Panc1 (cell line): Measurements from ENCODE around the gene ATPAF2. TPM values are rescaled to one million over a fixed set of nuclear protein-coding genes. Genes with fewer than 3 reads are reported as not detected.

ENCODE experiments used
- ATAC-seq: fragments of 200-7000 bp; cut with Tn5 transposase; 2 replicates; pipeline ENCODE4 v1.9.1; 2020; ENCODE audit warnings: mild to moderate bottlenecking, moderate library complexity
- BruUV-seq: library from RNA; stranded (reverse); fragments of 400-500 nt; replicated peaks from 2 replicates; lab custom pipeline; 2021; lab: Mats Ljungman, UMichigan
- CTCF ChIA-PET: fragments of 300-600 bp; sonication (Branson Sonifier 250); formaldehyde crosslinking; loops from one replicate; lab custom pipeline; 2022; ENCODE audit warnings: antibody characterized with exemption; lab: Charles Lee
- POLR2A ChIA-PET: fragments of 300-600 bp; sonication (Branson Sonifier 250); formaldehyde crosslinking; loops from one replicate; lab custom pipeline; 2022; ENCODE audit warnings: antibody characterized with exemption; lab: Charles Lee
- DNase-seq: peaks from one replicate; pipeline ENCODE4 v3.0.0-alpha.2; 2010; ENCODE audit warnings: low read depth, low spot score
- H3K27ac ChIP-seq: 2 replicates; pipeline ENCODE4 v1.5.1; 2011; ENCODE audit warnings: mild to moderate bottlenecking, low read length, inconsistent platforms
- H3K27me3 ChIP-seq: fragments of 200-500 bp; sonication (Bioruptor generic); 2 replicates; pipeline ENCODE4 v1.6.0; 2014; ENCODE audit warnings: low read length, inconsistent platforms; ENCODE audit not compliant: control insufficient read depth, insufficient read depth
- H3K36me3 ChIP-seq: fragments of 200-500 bp; sonication (Bioruptor generic); 2 replicates; pipeline ENCODE4 v1.5.1; 2014; ENCODE audit warnings: inconsistent platforms, mild to moderate bottlenecking, low read length, moderate library complexity; ENCODE audit not compliant: control insufficient read depth, insufficient read depth
- H3K4me1 ChIP-seq: 2 replicates; pipeline ENCODE4 v1.5.1; 2011; ENCODE audit warnings: inconsistent platforms, mild to moderate bottlenecking, low read length, moderate library complexity; ENCODE audit not compliant: control insufficient read depth, insufficient read depth
- H3K4me3 ChIP-seq, 2 experiments: 2 replicates each; pipeline ENCODE4 v1.5.1; 2011 to 2012; ENCODE audit warnings: low read depth in 2 of 2, low read length in 2 of 2, mild to moderate bottlenecking in 2 of 2, inconsistent platforms in 1 of 2, moderate library complexity in 1 of 2
- H3K9me3 ChIP-seq: fragments of 200-500 bp; sonication (Bioruptor generic); 2 replicates; pipeline ENCODE4 v1.5.1; 2014; ENCODE audit warnings: low read depth, mild to moderate bottlenecking, inconsistent platforms, low read length, moderate library complexity; ENCODE audit not compliant: control insufficient read depth, insufficient read depth
- POLR2AphosphoS5 ChIP-seq: IDR thresholded peaks from 2 replicates; pipeline ENCODE4 v1.6.1; 2012; ENCODE audit warnings: mild to moderate bottlenecking, low read depth, low read length, moderate library complexity
- SIN3A ChIP-seq: IDR thresholded peaks from 2 replicates; pipeline ENCODE4 v1.6.1; 2012; ENCODE audit warnings: low read depth, mild to moderate bottlenecking, low read length, moderate library complexity, borderline replicate concordance; ENCODE audit not compliant: insufficient read depth
- TCF7L2 ChIP-seq: IDR thresholded peaks from 2 replicates; pipeline ENCODE4 v1.6.1; 2011; ENCODE audit warnings: mild to moderate bottlenecking, low read depth, low read length, inconsistent platforms
- in situ Hi-C: cut with HindIII; loops from 2 replicates; pipeline ENCODE4 v1.10.0; 2016; ENCODE audit warnings: low sequenced_read_pairs, low pct_unique_long_range_greater_than_20kb
- intact Hi-C: fragments of 100-400 bp; cut with micrococcal nuclease; formaldehyde crosslinking; loops from one replicate; pipeline ENCODE4 v1.10.0; 2022; ENCODE audit not compliant: unreplicated experiment
- total RNA-seq: library from RNA; stranded (reverse); gene quantifications from one replicate; pipeline ENCODE4 v1.2.1, GENCODE V29; 2021; ENCODE audit not compliant: unreplicated experiment
- TF ChIP-seq, protein P1 (sequence below): fragments of 450-650 bp; IDR thresholded peaks from 2 replicates; pipeline ENCODE4 v1.5.1; 2017; ENCODE audit warnings: mild to moderate bottlenecking
- TF ChIP-seq, protein P2 (sequence below), 2 experiments: IDR thresholded peaks; 2 replicates each; pipeline ENCODE4 v1.6.1; 2011 to 2012; ENCODE audit warnings: low read depth in 2 of 2, control low read depth in 1 of 2, low read length in 1 of 2, mild to moderate bottlenecking in 1 of 2, moderate library complexity in 1 of 2; ENCODE audit not compliant: insufficient read depth in 1 of 2

Gene ATPAF2
- total RNA-seq, 1 experiment from 2014 or later = 22.3 TPM

DNA sequence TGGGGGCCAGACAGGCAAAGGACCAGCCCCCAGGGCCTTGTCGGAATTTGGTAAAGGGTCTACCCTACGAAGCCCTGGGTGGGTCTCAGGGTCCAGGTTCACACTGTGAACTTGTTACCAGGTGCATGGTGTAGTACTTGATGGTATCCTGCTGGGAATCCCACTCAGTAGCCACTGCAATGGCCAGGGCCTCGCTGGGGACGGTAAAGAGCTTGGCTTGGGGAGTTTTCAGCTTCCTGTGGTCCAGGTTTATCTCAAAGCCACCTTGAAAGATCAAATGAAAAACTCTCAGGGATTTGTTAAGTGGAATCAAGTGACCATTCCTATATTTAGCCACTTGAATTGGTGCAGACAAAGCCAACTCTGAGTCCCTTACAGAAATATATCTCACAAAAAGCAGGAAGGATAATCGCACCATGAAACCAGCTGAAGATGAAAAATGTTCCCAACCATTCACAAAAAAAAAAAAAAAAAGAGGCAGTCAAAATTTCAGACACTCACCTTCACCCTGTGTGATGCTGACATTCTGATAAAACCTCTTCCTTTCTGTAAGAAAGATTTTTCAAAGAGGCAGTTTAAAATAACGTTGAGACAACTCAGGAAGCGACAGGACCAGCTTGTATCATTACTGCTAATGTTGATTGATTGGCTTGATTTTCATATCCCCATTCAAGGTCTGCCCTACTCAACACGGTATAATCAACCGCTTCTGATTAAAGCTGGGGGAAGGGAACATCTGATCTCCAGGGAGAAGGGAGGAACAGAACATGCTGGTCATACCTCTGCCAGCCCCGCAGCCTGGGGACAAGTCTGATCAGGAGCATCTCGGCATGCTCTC is 10.6 kb downstream of the ATPAF2 start:
- ChIA-PET CTCF (no interaction called here), POLR2A (no interaction called here)
- no TSS peak for BruUV-seq
- intact Hi-C loops (no loop called here), in situ Hi-C loops (no loop called here)
- no peaks in the 10 kb centered on the region for H3K9me3 ChIP-seq
- ATAC-seq (no peak), DNase-seq (no peak)
- no peaks in the 10 kb centered on the region for H3K4me1 ChIP-seq
- H3K27me3 ChIP-seq = no peaks in the 10 kb centered on the region
- TF ChIP-seq SIN3A (no peak), POLR2AphosphoS5 (no peak), TCF7L2 (no peak)
- TF ChIP-seq, protein P1, sequence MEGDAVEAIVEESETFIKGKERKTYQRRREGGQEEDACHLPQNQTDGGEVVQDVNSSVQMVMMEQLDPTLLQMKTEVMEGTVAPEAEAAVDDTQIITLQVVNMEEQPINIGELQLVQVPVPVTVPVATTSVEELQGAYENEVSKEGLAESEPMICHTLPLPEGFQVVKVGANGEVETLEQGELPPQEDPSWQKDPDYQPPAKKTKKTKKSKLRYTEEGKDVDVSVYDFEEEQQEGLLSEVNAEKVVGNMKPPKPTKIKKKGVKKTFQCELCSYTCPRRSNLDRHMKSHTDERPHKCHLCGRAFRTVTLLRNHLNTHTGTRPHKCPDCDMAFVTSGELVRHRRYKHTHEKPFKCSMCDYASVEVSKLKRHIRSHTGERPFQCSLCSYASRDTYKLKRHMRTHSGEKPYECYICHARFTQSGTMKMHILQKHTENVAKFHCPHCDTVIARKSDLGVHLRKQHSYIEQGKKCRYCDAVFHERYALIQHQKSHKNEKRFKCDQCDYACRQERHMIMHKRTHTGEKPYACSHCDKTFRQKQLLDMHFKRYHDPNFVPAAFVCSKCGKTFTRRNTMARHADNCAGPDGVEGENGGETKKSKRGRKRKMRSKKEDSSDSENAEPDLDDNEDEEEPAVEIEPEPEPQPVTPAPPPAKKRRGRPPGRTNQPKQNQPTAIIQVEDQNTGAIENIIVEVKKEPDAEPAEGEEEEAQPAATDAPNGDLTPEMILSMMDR = no peak
- TF ChIP-seq, protein P2, sequence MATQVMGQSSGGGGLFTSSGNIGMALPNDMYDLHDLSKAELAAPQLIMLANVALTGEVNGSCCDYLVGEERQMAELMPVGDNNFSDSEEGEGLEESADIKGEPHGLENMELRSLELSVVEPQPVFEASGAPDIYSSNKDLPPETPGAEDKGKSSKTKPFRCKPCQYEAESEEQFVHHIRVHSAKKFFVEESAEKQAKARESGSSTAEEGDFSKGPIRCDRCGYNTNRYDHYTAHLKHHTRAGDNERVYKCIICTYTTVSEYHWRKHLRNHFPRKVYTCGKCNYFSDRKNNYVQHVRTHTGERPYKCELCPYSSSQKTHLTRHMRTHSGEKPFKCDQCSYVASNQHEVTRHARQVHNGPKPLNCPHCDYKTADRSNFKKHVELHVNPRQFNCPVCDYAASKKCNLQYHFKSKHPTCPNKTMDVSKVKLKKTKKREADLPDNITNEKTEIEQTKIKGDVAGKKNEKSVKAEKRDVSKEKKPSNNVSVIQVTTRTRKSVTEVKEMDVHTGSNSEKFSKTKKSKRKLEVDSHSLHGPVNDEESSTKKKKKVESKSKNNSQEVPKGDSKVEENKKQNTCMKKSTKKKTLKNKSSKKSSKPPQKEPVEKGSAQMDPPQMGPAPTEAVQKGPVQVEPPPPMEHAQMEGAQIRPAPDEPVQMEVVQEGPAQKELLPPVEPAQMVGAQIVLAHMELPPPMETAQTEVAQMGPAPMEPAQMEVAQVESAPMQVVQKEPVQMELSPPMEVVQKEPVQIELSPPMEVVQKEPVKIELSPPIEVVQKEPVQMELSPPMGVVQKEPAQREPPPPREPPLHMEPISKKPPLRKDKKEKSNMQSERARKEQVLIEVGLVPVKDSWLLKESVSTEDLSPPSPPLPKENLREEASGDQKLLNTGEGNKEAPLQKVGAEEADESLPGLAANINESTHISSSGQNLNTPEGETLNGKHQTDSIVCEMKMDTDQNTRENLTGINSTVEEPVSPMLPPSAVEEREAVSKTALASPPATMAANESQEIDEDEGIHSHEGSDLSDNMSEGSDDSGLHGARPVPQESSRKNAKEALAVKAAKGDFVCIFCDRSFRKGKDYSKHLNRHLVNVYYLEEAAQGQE (IDR thresholded peaks at IDR 0.05; ENCODE audit: insufficient read depth in 1 of 2, low read depth in 2 of 2, low read length in 1 of 2) = no peak
- H3K36me3 ChIP-seq = no peaks in the 10 kb centered on the region; the same call in 1 of the 2 replicates
- no peak overlapping the region for H3K27ac ChIP-seq
- H3K4me3 ChIP-seq = no peak overlapping the region

DNA sequence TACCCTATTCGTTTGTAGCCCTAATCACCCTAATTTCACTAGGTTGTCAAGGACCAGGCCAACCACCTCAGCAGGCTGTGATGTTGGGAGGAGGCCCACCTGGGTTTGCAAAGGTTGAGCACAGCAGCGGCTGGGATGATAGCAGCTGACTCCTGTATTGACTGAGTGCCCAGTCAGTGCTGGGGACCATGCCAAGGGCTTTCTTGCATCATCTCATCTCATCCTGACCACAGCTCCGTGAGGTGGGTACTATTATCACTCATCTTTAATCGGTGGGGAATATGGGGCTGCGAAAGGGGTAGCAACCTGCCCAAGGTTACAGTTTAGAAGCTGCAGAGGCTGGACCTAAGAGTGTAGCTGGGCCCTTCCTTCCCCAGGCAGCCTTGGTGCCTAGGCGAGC is 11.7 kb downstream of the ATPAF2 start:
- DNase-seq (no peak), ATAC-seq (no peak)
- no TSS peak for BruUV-seq
- no peak overlapping the region for H3K4me3 ChIP-seq
- no peaks in the 10 kb centered on the region for H3K9me3 ChIP-seq
- TF ChIP-seq, protein P1 = no peak
- TF ChIP-seq TCF7L2 (no peak), SIN3A (no peak), POLR2AphosphoS5 (no peak)
- TF ChIP-seq, protein P2 (IDR thresholded peaks at IDR 0.05; ENCODE audit: insufficient read depth in 1 of 2, low read depth in 2 of 2, low read length in 1 of 2) = no peak
- intact Hi-C loops (no loop called here), in situ Hi-C loops (no loop called here)
- H3K36me3 ChIP-seq = no peaks in the 10 kb centered on the region; the same call in 1 of the 2 replicates
- ChIA-PET CTCF (interaction anchor here (0.6 to 0.7 kb wide), 2 partner anchors 165 to 337 kb away, joined by 3 to 6 read pairs; no protein-coding TSS in a partner anchor), POLR2A (no interaction called here)
- no peaks in the 10 kb centered on the region for H3K4me1 ChIP-seq
- no peaks in the 10 kb centered on the region for H3K27me3 ChIP-seq
- no peak overlapping the region for H3K27ac ChIP-seq
